Gastrocnemius medialis (tissue), 4 donors: ENCODE data around the gene ARHGEF33. TPM values are rescaled to one million over a fixed set of nuclear protein-coding genes. Genes with fewer than 3 reads are reported as not detected.

Experiments
- ATAC-seq, 2 donors: fragments of 150-250 bp; one replicate each; pipeline ENCODE4 v1.9.1; 2016
- DNase-seq, 2 donors: peaks; one replicate each; pipeline ENCODE4 v3.0.0-alpha.2; 2019
- H3K27ac ChIP-seq, 4 donors: fragments of 200-600 bp; sonication (generic); 1 replicate in 1 of 4; 2 replicates in 3 of 4; pipeline ENCODE4 v1.5.1; 2016 to 2018; ENCODE audit warnings: mild to moderate bottlenecking in 2 of 4, moderate library complexity in 1 of 4
- H3K27me3 ChIP-seq, 3 donors: fragments of 200-600 bp; sonication (generic) in 2 of 3; 1 replicate in 1 of 3; 2 replicates in 2 of 3; pipeline versions ENCODE4 v1.5.1 to v1.6.0; 2016 to 2019; ENCODE audit warnings: mild to moderate bottlenecking in 1 of 3, moderate library complexity in 1 of 3
- H3K36me3 ChIP-seq, 2 donors: fragments of 200-600 bp; sonication (generic) in 1 of 2; one replicate each; pipeline ENCODE4 v1.5.1; 2017 to 2018
- H3K4me1 ChIP-seq, 2 donors: fragments of 200-600 bp; sonication (generic) in 1 of 2; one replicate each; pipeline ENCODE4 v1.5.1; 2016 to 2017; ENCODE audit warnings: mild to moderate bottlenecking in 2 of 2
- H3K4me3 ChIP-seq, 4 donors: fragments of 200-600 bp; sonication (generic) in 3 of 4; 1 replicate in 1 of 4; 2 replicates in 3 of 4; pipeline ENCODE4 v1.5.1; 2016 to 2019; ENCODE audit warnings: mild to moderate bottlenecking in 2 of 4
- H3K9me3 ChIP-seq, 3 donors: fragments of 200-600 bp; sonication (generic) in 2 of 3; 1 replicate in 1 of 3; 2 replicates in 2 of 3; pipeline ENCODE4 v1.5.1; 2016 to 2019
- CTCF ChIP-seq, 5 experiments: fragments of 450-650 bp in 3 of 5; fragments of 200-600 bp in 2 of 5; sonication (generic) in 2 of 5; IDR thresholded peaks in 4 of 5; conservative IDR thresholded peaks in 1 of 5; 1 replicate in 4 of 5; 2 replicates in 1 of 5; pipeline ENCODE4 v1.5.1; 2016 to 2019; ENCODE audit warnings: antibody characterized with exemption in 5 of 5, mild to moderate bottlenecking in 3 of 5, moderate library complexity in 3 of 5
- POLR2A ChIP-seq, 2 donors: fragments of 450-650 bp; IDR thresholded peaks; one replicate each; pipeline ENCODE4 v1.6.1; 2017; ENCODE audit warnings: antibody characterized with exemption in 2 of 2, mild to moderate bottlenecking in 2 of 2, moderate library complexity in 2 of 2
- in situ Hi-C, 4 donors: fragments of 200-750 bp; cut with MboI; loops; one replicate each; pipeline versions ENCODE4 v1.15.0 to v1.8.0; 2017; ENCODE audit warnings: low sequenced_read_pairs in 4 of 4
- intact Hi-C: fragments of 100-400 bp; cut with DNase I; formaldehyde crosslinking; loops from one replicate; pipeline ENCODE4 v1.15.1; 2023; ENCODE audit warnings: low total_unique reads
- total RNA-seq, 4 donors: library from RNA; depleted of rRNA; stranded (reverse); fragments of >200 nt; gene quantifications; one replicate each; pipeline versions ENCODE4 v1.1.0 to v1.2.3, GENCODE V29; 2016

ARHGEF33 gene
- total RNA-seq, 4 donors from 2014 or later = 0.07 to 4.5 (median 0.52) TPM; not detected in 1

GRCh38 chr2:38991899-38992298 is 102.2 kb downstream of the ARHGEF33 start:
- Histone ChIP-seq H3K36me3 (peaks cover 0 to 60% of the 10 kb centered on the region in 2 donors), H3K27ac (no peak overlapping the region), H3K4me1 (no peaks in the 10 kb centered on the region), H3K9me3 (no peaks in the 10 kb centered on the region), H3K4me3 (no peak overlapping the region), H3K27me3 (no peaks in the 10 kb centered on the region)
- intact Hi-C loops = no loop called here
- TF ChIP-seq CTCF (IDR thresholded peaks at IDR 0.05 in 4 of 5, conservative IDR thresholded peaks at IDR 0.05 in 1 of 5) (no peak), POLR2A (IDR thresholded peaks at IDR 0.05) (no peak)
- ATAC-seq (no peak), DNase-seq (no peak)
- in situ Hi-C loops = no loop called here

GRCh38 chr2:38997781-38998180 is 108.1 kb downstream of the ARHGEF33 start:
- H3K27me3 ChIP-seq = no peaks in the 10 kb centered on the region
- no peak overlapping the region for H3K4me3 ChIP-seq
- TF ChIP-seq POLR2A (IDR thresholded peaks at IDR 0.05) (no peak), CTCF (IDR thresholded peaks at IDR 0.05 in 4 of 5, conservative IDR thresholded peaks at IDR 0.05 in 1 of 5) (no peak)
- in situ Hi-C loops (no loop called here), intact Hi-C loops (no loop called here)
- no peak for DNase-seq
- peaks cover 0 to 86% of the 10 kb centered on the region in 2 donors for H3K36me3 ChIP-seq
- no peaks in the 10 kb centered on the region for H3K9me3 ChIP-seq
- H3K4me1 ChIP-seq = no peaks in the 10 kb centered on the region
- ATAC-seq = peak; percentile 14 to 42
- H3K27ac ChIP-seq = no peak overlapping the region

GRCh38 chr2:39000552-39000951 is 110.9 kb downstream of the ARHGEF33 start:
- in situ Hi-C loops (no loop called here), intact Hi-C loops (loop anchor here (2.0 kb wide), 1 partner anchor 20 kb away; no protein-coding TSS in a partner anchor)
- H3K36me3 ChIP-seq = peaks cover 0 to 76% of the 10 kb centered on the region in 2 donors
- no peaks in the 10 kb centered on the region for H3K27me3 ChIP-seq
- ATAC-seq (no peak), DNase-seq (no peak)
- H3K9me3 ChIP-seq = no peaks in the 10 kb centered on the region
- no peak overlapping the region for H3K4me3 ChIP-seq
- H3K27ac ChIP-seq = no peak overlapping the region
- no peaks in the 10 kb centered on the region for H3K4me1 ChIP-seq
- TF ChIP-seq CTCF (IDR thresholded peaks at IDR 0.05 in 4 of 5, conservative IDR thresholded peaks at IDR 0.05 in 1 of 5) (no peak), POLR2A (IDR thresholded peaks at IDR 0.05) (no peak)

GRCh38 chr2:39007875-39008504 is 118.3 kb downstream of the ARHGEF33 start:
- intact Hi-C loops = no loop called here
- H3K9me3 ChIP-seq = no peaks in the 10 kb centered on the region
- no peaks in the 10 kb centered on the region for H3K4me1 ChIP-seq
- H3K27ac ChIP-seq = no peak overlapping the region
- ATAC-seq = no peak
- in situ Hi-C loops = no loop called here
- no peaks in the 10 kb centered on the region for H3K27me3 ChIP-seq
- peaks cover 0 to 69% of the 10 kb centered on the region in 2 donors for H3K36me3 ChIP-seq
- DNase-seq = no peak
- TF ChIP-seq CTCF (IDR thresholded peaks at IDR 0.05 in 4 of 5, conservative IDR thresholded peaks at IDR 0.05 in 1 of 5) (no peak), POLR2A (IDR thresholded peaks at IDR 0.05) (no peak)
- no peak overlapping the region for H3K4me3 ChIP-seq

- no peak for ATAC-seq
Observed at GRCh38 chr2:39008665-39009064, 119.0 kb downstream of the ARHGEF33 start.

More at GRCh38 chr2:39008665-39009064, 119.0 kb downstream of the ARHGEF33 start:
- Histone ChIP-seq H3K36me3 (peaks cover 0 to 74% of the 10 kb centered on the region in 2 donors), H3K4me3 (no peak overlapping the region), H3K27ac (no peak overlapping the region), H3K4me1 (no peaks in the 10 kb centered on the region), H3K9me3 (no peaks in the 10 kb centered on the region), H3K27me3 (no peaks in the 10 kb centered on the region)
- intact Hi-C loops = no loop called here
- in situ Hi-C loops = no loop called here
- no peak for DNase-seq
- TF ChIP-seq CTCF (IDR thresholded peaks at IDR 0.05 in 4 of 5, conservative IDR thresholded peaks at IDR 0.05 in 1 of 5) = no peak
- TF ChIP-seq POLR2A (IDR thresholded peaks at IDR 0.05) = no peak
